Astrocyte of the cerebellum (primary cell): ENCODE data around the gene ASB5.

Experiments used
- DNase-seq: peaks from one replicate; pipeline ENCODE4 v3.0.0-alpha.2; 2011; ENCODE audit warnings: low read depth
- H3K4me3 ChIP-seq: 2 replicates; pipeline ENCODE4 v1.5.1; 2011; ENCODE audit warnings: mild to moderate bottlenecking, low read depth, low read length, moderate library complexity
- in situ Hi-C: cut with HindIII; loops from 2 replicates; pipeline ENCODE4 v1.10.0; 2017; ENCODE audit warnings: low sequenced_read_pairs
- TF ChIP-seq, protein P1 (sequence below): IDR thresholded peaks from 2 replicates; pipeline ENCODE4 v1.5.1; 2012; ENCODE audit warnings: low read length, low read depth, moderate library complexity, mild to moderate bottlenecking; ENCODE audit errors: missing control alignments

The ASB5 gene

DNA sequence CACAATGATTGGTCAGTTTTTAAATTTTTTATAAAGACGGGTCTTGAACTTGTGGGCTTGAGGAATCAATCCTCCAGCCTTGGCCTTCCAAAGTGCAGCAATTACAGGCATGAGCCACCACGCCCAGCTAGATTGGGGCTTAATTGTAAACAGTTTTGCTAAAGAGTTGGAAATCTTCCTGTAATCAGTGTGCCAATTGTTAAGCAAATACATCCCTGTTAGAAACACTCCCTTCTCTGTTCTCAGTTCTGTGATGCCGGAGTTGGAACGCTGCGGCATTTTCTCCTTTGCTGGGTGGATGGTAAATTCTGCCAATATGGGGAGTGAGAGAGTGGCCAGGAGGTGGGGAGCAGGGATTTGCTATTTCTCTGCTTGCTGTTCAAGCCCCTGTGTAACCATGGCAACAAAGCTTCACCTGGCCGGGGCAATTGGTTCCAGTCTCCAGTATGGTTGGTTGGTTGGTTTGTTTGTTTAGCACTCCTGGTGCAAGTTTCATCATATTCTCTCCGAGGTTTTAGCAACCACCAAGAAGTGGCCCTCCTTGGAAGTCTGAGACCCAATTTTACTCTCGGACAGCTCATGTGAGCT is 70.6 kb downstream of the ASB5 start:
- H3K4me3 ChIP-seq = no peak overlapping the region
- TF ChIP-seq, protein P1, sequence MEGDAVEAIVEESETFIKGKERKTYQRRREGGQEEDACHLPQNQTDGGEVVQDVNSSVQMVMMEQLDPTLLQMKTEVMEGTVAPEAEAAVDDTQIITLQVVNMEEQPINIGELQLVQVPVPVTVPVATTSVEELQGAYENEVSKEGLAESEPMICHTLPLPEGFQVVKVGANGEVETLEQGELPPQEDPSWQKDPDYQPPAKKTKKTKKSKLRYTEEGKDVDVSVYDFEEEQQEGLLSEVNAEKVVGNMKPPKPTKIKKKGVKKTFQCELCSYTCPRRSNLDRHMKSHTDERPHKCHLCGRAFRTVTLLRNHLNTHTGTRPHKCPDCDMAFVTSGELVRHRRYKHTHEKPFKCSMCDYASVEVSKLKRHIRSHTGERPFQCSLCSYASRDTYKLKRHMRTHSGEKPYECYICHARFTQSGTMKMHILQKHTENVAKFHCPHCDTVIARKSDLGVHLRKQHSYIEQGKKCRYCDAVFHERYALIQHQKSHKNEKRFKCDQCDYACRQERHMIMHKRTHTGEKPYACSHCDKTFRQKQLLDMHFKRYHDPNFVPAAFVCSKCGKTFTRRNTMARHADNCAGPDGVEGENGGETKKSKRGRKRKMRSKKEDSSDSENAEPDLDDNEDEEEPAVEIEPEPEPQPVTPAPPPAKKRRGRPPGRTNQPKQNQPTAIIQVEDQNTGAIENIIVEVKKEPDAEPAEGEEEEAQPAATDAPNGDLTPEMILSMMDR = no peak
- DNase-seq = no peak
- in situ Hi-C loops = no loop called here

DNA sequence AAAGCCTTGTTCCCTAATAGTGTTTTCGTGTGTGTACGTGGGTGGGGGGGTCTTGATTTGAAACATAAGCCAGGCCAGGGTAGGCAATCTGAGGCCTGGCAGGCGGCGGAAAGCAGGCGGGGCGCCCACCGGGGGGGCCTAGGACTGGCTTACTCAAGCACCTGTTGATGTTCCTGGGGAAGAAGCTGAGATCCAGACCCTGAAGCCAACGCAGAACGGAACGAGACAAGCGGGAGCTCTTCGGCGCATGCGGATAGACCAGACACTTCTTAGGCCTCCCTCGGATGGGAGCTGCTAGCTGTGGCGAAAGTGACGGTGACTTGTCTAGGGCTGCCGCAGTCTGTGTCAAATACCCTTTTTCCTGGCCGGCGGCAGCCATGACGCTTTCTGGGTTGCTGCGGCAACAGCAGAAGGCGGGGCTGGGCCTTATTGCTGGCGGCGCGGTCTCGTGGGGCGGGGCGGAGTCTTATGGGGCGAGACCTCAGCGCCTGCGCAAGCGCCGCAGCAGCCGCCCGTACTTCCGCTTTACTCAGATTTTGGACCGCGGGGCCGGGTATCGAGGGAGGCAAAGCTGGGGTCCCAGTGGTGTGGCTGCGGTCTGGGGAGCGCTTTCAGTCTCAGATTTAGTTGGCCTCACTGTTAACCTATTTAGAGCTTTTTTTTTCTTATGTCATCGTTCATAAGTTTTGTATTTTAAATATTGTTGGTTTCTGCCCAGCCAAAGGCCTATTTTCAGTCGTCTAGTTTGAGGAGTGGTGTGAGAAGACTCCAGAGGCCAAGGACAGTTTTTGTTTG is 73.6 kb downstream of the ASB5 start, which contains the start of gene SPATA4:
Gene SPATA4, minus strand, starts transcription at position 402 of the 795 bp plus-strand sequence. Its CDS starts 23 bp downstream, at position 379.
- DNase-seq = peak; percentile 76
- in situ Hi-C loops = no loop called here
- TF ChIP-seq, protein P1 = no peak
- peak within 1 kb of the TSS; percentile 65 for H3K4me3 ChIP-seq

DNA sequence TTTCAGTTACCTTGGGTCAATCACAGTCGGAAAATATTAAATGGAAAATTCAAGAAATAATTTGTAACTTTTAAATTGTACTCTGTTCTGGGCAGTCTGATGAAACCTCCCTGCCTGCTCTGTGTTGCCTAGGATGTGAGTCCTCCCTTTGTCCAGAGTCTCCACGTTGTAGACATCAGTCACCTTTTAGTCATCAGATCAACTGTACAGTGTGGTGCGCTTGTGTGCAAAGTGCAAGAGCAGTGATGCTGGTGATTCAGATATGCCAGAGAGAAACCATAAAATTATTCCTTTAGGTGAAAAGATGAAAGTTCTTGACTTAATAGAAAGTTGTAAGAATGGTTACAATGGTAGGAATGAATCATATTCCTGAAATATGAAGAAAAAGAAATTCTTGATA is 75.1 kb downstream of the ASB5 start:
- no peak for DNase-seq
- in situ Hi-C loops = no loop called here
- TF ChIP-seq, protein P1 = no peak
- H3K4me3 ChIP-seq = no peak overlapping the region

DNA sequence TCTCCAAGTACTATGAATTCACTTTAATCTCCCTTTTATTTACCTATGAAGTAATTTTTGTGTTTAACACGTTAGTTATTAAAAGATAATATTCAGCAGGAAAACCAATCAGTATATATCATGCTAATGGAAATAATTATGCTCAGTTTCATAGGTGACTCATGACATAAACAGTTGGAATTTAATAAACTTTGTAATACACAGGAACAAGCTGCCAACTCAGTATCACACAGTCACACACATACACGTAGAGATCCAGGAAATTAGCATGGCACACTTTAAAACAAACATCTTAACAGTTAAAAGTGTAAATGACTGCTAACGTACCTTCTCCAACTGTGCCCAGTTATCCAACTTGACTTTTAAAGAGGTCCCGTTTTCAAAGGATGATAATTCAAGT is 75.9 kb downstream of the ASB5 start:
- peak; percentile 5 for DNase-seq
- TF ChIP-seq, protein P1 = no peak
- in situ Hi-C loops = no loop called here
- no peak overlapping the region for H3K4me3 ChIP-seq

DNA sequence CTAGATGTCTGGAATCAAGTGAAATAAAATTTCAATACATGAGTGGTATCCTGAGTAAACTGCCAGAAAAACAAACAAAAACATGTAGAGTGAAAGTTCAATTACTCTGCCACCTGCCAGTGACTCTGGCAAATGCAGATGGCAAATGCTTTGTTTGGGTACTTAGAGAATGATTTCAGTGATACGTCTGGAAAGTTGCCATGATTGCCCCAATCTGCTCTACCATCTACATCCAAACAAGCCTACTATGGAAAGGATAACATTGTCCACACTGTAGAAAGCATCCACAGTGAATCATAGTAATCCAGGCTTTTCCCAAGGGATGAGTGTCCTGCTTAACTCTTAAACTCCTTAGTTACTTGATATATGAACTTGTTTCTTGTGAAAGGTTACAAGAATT is 77.0 kb downstream of the ASB5 start:
- in situ Hi-C loops = no loop called here
- no peak overlapping the region for H3K4me3 ChIP-seq
- TF ChIP-seq, protein P1 = no peak
- no peak for DNase-seq

DNA sequence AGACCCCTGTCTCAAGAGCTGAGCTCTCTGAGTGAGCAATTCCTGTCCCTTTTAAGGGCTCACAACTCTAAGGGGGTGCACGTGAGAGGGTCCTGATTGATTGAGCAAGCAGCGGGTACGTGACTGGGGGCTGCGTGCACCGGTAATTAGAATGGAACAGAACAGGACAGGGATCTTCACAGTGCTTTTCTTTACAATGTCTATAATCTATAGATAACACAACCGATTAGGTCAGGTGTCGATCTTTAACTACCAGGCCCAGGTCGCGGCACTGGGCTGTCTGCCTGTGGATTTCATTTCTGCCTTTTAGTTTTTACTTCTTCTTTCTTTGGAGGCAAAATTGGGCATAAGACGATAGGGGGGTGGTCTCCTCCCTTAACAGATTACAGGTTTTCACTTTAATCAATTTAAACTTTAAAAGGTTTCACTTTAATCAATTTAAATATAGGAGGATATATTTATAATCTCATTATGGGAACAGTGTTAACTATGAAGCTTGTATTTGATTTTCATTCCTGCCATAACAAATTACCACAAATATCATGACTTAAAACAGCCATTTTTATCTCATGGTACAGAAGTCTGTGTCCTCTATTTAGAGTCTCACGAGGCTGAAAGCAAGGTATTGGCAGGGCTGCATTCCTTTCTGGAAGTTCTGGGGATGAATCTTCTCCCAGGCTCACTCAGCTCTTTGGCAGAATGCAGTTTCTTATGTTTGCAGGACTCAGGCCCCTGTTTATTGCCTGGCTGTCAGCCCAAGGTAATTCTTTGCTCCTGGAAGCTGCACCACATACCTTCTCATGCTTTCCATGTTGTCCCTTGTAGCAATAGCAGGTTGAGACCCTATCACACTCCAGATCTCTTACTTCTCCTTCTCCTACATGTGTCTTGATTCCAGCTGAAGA is 78.9 kb downstream of the ASB5 start:
- TF ChIP-seq, protein P1 = no peak
- no peak overlapping the region for H3K4me3 ChIP-seq
- no peak for DNase-seq
- in situ Hi-C loops = no loop called here
